ENCODE results near the gene SSMEM1.
A peak's percentile ranks its signal among the peaks of the same experiment; 100 is the strongest.

SSMEM1 gene

DNA sequence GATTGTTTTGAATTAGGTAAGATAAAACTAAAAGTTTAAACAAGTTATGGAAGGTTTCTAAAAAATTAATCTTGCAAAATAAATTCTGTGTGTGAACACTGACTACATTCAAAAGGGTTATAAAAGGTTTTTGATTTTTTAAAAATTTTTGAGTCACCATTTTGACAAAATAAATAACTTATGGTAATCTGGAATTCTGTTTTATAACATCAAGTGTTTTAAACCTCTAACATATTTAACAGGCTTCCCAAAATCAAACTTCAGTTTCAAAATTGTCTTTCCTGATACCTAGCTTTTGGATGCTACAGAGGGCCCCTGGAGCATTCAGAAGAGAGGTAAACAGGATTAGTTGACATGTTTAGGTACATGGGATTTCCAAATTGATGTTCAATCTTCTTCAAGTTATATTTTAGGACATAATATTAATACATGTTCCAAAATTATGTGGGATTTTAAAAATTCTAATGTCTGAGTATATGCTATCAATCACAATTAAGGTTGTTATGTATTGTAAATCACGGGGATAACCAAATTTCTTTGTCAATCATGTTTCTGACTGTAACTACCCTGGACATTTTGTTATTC lies 50.9 kb downstream of the SSMEM1 start:
- in situ Hi-C loops (cut with HindIII; ENCODE audit: low sequenced_read_pairs): no loop called here
- H3K4me3 ChIP-seq (ENCODE audit: low read depth, low read length): no peak overlapping the region
- peak; percentile 34 for DNase-seq (ENCODE audit: low read depth, low spot score)
- TF ChIP-seq, protein P1, sequence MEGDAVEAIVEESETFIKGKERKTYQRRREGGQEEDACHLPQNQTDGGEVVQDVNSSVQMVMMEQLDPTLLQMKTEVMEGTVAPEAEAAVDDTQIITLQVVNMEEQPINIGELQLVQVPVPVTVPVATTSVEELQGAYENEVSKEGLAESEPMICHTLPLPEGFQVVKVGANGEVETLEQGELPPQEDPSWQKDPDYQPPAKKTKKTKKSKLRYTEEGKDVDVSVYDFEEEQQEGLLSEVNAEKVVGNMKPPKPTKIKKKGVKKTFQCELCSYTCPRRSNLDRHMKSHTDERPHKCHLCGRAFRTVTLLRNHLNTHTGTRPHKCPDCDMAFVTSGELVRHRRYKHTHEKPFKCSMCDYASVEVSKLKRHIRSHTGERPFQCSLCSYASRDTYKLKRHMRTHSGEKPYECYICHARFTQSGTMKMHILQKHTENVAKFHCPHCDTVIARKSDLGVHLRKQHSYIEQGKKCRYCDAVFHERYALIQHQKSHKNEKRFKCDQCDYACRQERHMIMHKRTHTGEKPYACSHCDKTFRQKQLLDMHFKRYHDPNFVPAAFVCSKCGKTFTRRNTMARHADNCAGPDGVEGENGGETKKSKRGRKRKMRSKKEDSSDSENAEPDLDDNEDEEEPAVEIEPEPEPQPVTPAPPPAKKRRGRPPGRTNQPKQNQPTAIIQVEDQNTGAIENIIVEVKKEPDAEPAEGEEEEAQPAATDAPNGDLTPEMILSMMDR (IDR thresholded peaks at IDR 0.05; ENCODE audit: low read depth, low read length): no peak

DNA sequence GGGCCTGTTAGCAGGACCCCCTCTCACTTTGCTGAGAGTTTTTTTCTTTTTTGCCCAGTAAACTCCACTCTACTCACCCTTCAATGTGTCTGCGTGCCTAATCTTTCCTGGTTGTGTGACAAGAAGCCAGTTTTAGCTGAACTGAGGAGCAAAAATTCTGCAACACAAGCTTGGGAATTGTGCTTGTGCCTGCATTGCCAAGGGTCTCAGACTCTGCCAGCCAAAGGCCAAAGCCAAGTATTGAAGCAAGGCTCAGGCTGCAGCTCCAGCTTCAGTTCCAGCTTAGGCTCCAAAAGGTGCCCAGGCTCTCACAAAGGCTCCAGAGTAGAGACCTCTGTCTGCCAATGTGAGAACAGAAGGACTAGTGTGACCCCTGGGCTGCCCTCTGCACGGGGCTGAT lies 54.8 kb downstream of the SSMEM1 start:
- DNase-seq (ENCODE audit: low read depth, low spot score): no peak
- in situ Hi-C loops (cut with HindIII; ENCODE audit: low sequenced_read_pairs): no loop called here
- TF ChIP-seq, protein P1 (IDR thresholded peaks at IDR 0.05; ENCODE audit: low read depth, low read length): no peak
- H3K4me3 ChIP-seq (ENCODE audit: low read depth, low read length): no peak overlapping the region

DNA sequence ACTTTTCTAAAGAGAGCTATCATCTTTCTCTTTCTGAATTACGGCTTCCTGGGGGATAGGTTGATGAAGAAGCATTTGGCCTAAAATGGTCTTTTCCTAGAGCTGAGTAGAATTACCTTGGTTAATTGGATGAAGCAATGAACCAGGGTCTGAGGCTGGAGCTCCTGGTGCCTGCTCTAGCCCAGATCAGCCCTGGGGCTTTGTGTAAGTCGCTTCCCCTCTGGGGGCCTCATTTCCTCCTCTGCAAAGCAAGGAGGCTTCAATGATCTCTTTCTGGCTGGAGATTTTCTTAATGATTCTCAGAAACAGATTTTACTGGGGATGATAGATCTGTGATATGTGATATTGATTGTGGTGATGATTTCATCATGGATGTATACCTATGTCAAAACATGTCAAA lies 55.5 kb downstream of the SSMEM1 start:
- H3K4me3 ChIP-seq (ENCODE audit: low read depth, low read length): no peak overlapping the region
- TF ChIP-seq, protein P1 (IDR thresholded peaks at IDR 0.05; ENCODE audit: low read depth, low read length): no peak
- DNase-seq (ENCODE audit: low read depth, low spot score): no peak
- in situ Hi-C loops (cut with HindIII; ENCODE audit: low sequenced_read_pairs): no loop called here
